Measurements from ENCODE around the gene HIVEP1. TPM values are rescaled to one million over a fixed set of nuclear protein-coding genes. Genes with fewer than 3 reads are reported as not detected.

Gene HIVEP1
- total RNA-seq, 1 experiment from 2014 or later = 16.7 TPM

- no TSS peak for BruUV-seq (replicated peaks)
These were observed 43.0 kb upstream of the HIVEP1 start for GRCh38 chr6:11969092-11969491.

GRCh38 chr6:11970114-11970513 is 42.0 kb upstream of the HIVEP1 start:
- Histone ChIP-seq H3K9me3 (ENCODE audit: control insufficient read depth, insufficient read depth, low read depth, low read length) (no peaks in the 10 kb centered on the region), H3K27ac (ENCODE audit: low read length) (no peak overlapping the region), H3K4me3 (ENCODE audit: low read depth in 2 of 2, low read length in 2 of 2) (no peak overlapping the region), H3K4me1 (ENCODE audit: control insufficient read depth, insufficient read depth, low read length) (no peaks in the 10 kb centered on the region), H3K36me3 (ENCODE audit: control insufficient read depth, insufficient read depth, low read length) (no peaks in the 10 kb centered on the region), H3K27me3 (ENCODE audit: control insufficient read depth, insufficient read depth, low read length) (no peaks in the 10 kb centered on the region)
- POLR2A ChIA-PET = no interaction called here
- intact Hi-C loops (cut with micrococcal nuclease; ENCODE audit: unreplicated experiment) = no loop called here
- BruUV-seq (replicated peaks) = no TSS peak
- CTCF ChIA-PET = no interaction called here
- TF ChIP-seq SIN3A (IDR thresholded peaks at IDR 0.05; ENCODE audit: borderline replicate concordance, insufficient read depth, low read depth, low read length) = no peak
- TF ChIP-seq POLR2AphosphoS5 (IDR thresholded peaks at IDR 0.05; ENCODE audit: low read depth, low read length) = no peak
- TF ChIP-seq TCF7L2 (IDR thresholded peaks at IDR 0.05; ENCODE audit: low read depth, low read length) = no peak
- no peak for TF ChIP-seq REST (IDR thresholded peaks at IDR 0.05; ENCODE audit: insufficient read depth in 1 of 2, low read depth in 2 of 2, low read length in 1 of 2)
- TF ChIP-seq CTCF (IDR thresholded peaks at IDR 0.05) = no peak
- DNase-seq (ENCODE audit: low read depth, low spot score) = no peak
- ATAC-seq = no peak
- in situ Hi-C loops (cut with HindIII; ENCODE audit: low pct_unique_long_range_greater_than_20kb, low sequenced_read_pairs) = no loop called here

More at GRCh38 chr6:11969092-11969491, 43.0 kb upstream of the HIVEP1 start:
- H3K27me3 ChIP-seq (ENCODE audit: control insufficient read depth, insufficient read depth, low read length) = no peaks in the 10 kb centered on the region
- no peaks in the 10 kb centered on the region for H3K4me1 ChIP-seq (ENCODE audit: control insufficient read depth, insufficient read depth, low read length)
- ATAC-seq (no peak), DNase-seq (ENCODE audit: low read depth, low spot score) (no peak)
- H3K27ac ChIP-seq (ENCODE audit: low read length) = no peak overlapping the region
- TF ChIP-seq CTCF (IDR thresholded peaks at IDR 0.05) (no peak), REST (IDR thresholded peaks at IDR 0.05; ENCODE audit: insufficient read depth in 1 of 2, low read depth in 2 of 2, low read length in 1 of 2) (no peak), TCF7L2 (IDR thresholded peaks at IDR 0.05; ENCODE audit: low read depth, low read length) (no peak), POLR2AphosphoS5 (IDR thresholded peaks at IDR 0.05; ENCODE audit: low read depth, low read length) (no peak), SIN3A (IDR thresholded peaks at IDR 0.05; ENCODE audit: borderline replicate concordance, insufficient read depth, low read depth, low read length) (no peak)
- intact Hi-C loops (cut with micrococcal nuclease; ENCODE audit: unreplicated experiment) = no loop called here
- H3K36me3 ChIP-seq (ENCODE audit: control insufficient read depth, insufficient read depth, low read length) = no peaks in the 10 kb centered on the region
- ChIA-PET POLR2A (no interaction called here), CTCF (no interaction called here)
- in situ Hi-C loops (cut with HindIII; ENCODE audit: low pct_unique_long_range_greater_than_20kb, low sequenced_read_pairs) = no loop called here
- H3K4me3 ChIP-seq (ENCODE audit: low read depth in 2 of 2, low read length in 2 of 2) = peak overlapping the region in 1 of 2 experiments; percentile 24; a peak in 1 of 4 replicates
- no peaks in the 10 kb centered on the region for H3K9me3 ChIP-seq (ENCODE audit: control insufficient read depth, insufficient read depth, low read depth, low read length)

Data from Panc1 (cell line).